Progenitor cell of endocrine pancreas (in vitro differentiated cells): ENCODE data around the gene MSX2. TPM values are rescaled to one million over a fixed set of nuclear protein-coding genes. Genes with fewer than 3 reads are reported as not detected.

Experiments used
- DNase-seq: peaks from one replicate; pipeline ENCODE4 v3.0.0; 2021; ENCODE audit warnings: low spot score; ENCODE audit not compliant: unreplicated experiment
- H3K27ac Mint-ChIP-seq: 2 replicates; pipeline ENCODE4 v1.8.0; 2021; ENCODE audit warnings: mild to moderate bottlenecking, moderate library complexity, mixed read lengths
- H3K27me3 Mint-ChIP-seq: 2 replicates; pipeline ENCODE4 v1.8.0; 2021; ENCODE audit warnings: mixed read lengths
- H3K36me3 Mint-ChIP-seq: 2 replicates; pipeline ENCODE4 v1.8.0; 2022; ENCODE audit warnings: mixed read lengths; ENCODE audit not compliant: insufficient read depth
- H3K4me1 Mint-ChIP-seq: 2 replicates; pipeline ENCODE4 v1.8.0; 2021; ENCODE audit warnings: low read depth, mixed read lengths
- H3K4me3 Mint-ChIP-seq: 2 replicates; pipeline ENCODE4 v1.8.0; 2021; ENCODE audit warnings: low read depth, mild to moderate bottlenecking, moderate library complexity, mixed read lengths
- H3K9me3 Mint-ChIP-seq: 2 replicates; pipeline ENCODE4 v1.8.0; 2021; ENCODE audit warnings: low read depth, mixed read lengths
- total RNA-seq: library from RNA; stranded (reverse); gene quantifications from 2 replicates; pipeline ENCODE4 v1.2.1, GENCODE V29; 2021
- TF ChIP-seq, protein P1 (sequence below): fragments of 200-600 bp; sonication (generic); IDR thresholded peaks from one replicate; pipeline ENCODE4 v1.5.0; 2021; ENCODE audit warnings: antibody characterized with exemption, mild to moderate bottlenecking; ENCODE audit not compliant: unreplicated experiment

MSX2 gene
- total RNA-seq, 1 donor from 2014 or later, result 5.8 TPM

DNA sequence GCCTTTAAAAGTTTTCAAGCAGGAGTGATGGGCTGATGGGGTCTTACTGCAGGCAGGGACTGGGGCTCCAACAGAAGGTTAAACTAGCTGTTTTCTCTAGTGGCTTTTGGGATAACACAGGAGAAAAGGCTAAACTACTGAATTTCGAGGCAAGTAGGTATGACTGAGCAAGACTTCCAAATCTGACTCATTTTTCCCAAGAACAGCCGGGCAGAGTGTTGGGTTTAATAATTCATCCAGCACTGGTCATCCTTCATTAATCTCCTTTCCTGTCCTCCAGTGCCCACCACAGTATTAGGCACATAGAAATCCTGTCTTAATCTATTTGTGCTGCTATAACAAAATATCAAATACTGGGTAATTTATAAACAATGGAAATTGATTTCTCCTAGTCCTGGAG is 20.5 kb downstream of the MSX2 start:
- Mint-ChIP-seq H3K4me3 (no peak overlapping the region), H3K4me1 (no peaks in the 10 kb centered on the region), H3K27ac (no peak overlapping the region), H3K27me3 (peaks cover 70% of the 10 kb centered on the region), H3K9me3 (peaks cover 3% of the 10 kb centered on the region), H3K36me3 (peaks cover 1% of the 10 kb centered on the region)
- no peak for DNase-seq
- TF ChIP-seq, protein P1, sequence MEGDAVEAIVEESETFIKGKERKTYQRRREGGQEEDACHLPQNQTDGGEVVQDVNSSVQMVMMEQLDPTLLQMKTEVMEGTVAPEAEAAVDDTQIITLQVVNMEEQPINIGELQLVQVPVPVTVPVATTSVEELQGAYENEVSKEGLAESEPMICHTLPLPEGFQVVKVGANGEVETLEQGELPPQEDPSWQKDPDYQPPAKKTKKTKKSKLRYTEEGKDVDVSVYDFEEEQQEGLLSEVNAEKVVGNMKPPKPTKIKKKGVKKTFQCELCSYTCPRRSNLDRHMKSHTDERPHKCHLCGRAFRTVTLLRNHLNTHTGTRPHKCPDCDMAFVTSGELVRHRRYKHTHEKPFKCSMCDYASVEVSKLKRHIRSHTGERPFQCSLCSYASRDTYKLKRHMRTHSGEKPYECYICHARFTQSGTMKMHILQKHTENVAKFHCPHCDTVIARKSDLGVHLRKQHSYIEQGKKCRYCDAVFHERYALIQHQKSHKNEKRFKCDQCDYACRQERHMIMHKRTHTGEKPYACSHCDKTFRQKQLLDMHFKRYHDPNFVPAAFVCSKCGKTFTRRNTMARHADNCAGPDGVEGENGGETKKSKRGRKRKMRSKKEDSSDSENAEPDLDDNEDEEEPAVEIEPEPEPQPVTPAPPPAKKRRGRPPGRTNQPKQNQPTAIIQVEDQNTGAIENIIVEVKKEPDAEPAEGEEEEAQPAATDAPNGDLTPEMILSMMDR, result no peak

DNA sequence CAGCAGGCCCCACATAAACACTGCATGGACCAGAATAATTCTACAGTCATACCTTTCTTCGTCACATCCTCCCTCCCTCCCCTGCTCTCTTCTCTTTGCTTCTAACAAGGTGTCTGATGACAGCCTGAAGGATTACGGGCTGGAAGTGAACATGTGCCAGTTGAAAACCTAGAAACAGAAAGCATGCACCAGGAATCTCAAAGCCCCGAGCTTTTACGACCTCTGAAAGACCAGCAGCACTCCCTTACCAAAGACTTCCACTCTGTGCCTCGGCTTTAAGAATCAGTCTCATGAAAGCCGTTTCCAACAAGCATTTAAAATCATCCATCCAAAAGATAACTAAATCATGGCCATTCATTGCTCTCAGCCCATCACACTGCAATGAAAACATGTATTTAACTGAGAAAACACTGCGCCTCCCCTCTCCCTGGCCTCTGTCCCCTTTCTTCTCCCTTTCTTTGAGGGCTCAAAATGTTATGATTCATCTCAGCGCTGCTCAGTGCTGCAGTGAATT is 21.3 kb downstream of the MSX2 start:
- peaks cover 1% of the 10 kb centered on the region for H3K36me3 Mint-ChIP-seq
- peaks cover 73% of the 10 kb centered on the region for H3K27me3 Mint-ChIP-seq
- no peak for DNase-seq
- no peak overlapping the region for H3K27ac Mint-ChIP-seq
- TF ChIP-seq, protein P1, result no peak
- H3K4me3 Mint-ChIP-seq, result no peak overlapping the region
- no peaks in the 10 kb centered on the region for H3K4me1 Mint-ChIP-seq
- H3K9me3 Mint-ChIP-seq, result peaks cover 3% of the 10 kb centered on the region

DNA sequence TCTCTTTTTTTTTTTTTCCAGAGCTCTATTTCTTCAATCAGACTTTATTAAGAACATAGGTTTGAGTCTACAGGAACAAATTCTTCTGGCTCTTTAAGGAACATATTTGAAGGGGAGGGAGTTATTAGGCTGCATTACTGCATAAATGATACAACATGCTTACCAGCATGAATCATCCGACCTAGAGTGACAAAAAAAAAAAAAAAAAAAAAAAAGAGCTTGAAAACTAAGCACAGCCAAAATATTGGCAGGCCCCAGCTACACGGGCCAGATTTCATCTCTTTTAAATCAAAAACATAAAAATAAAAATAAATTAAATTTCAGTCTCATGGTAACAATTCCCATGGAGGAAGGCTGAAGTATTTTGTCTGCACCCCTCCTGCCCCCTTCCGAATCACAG is 26.3 kb downstream of the MSX2 start:
- H3K9me3 Mint-ChIP-seq, result no peaks in the 10 kb centered on the region
- no peaks in the 10 kb centered on the region for H3K4me1 Mint-ChIP-seq
- H3K27me3 Mint-ChIP-seq, result peaks cover 64% of the 10 kb centered on the region
- no peak for DNase-seq
- no peak overlapping the region for H3K27ac Mint-ChIP-seq
- TF ChIP-seq, protein P1, result no peak
- H3K4me3 Mint-ChIP-seq, result peak overlapping the region; percentile 57
- H3K36me3 Mint-ChIP-seq, result no peaks in the 10 kb centered on the region

DNA sequence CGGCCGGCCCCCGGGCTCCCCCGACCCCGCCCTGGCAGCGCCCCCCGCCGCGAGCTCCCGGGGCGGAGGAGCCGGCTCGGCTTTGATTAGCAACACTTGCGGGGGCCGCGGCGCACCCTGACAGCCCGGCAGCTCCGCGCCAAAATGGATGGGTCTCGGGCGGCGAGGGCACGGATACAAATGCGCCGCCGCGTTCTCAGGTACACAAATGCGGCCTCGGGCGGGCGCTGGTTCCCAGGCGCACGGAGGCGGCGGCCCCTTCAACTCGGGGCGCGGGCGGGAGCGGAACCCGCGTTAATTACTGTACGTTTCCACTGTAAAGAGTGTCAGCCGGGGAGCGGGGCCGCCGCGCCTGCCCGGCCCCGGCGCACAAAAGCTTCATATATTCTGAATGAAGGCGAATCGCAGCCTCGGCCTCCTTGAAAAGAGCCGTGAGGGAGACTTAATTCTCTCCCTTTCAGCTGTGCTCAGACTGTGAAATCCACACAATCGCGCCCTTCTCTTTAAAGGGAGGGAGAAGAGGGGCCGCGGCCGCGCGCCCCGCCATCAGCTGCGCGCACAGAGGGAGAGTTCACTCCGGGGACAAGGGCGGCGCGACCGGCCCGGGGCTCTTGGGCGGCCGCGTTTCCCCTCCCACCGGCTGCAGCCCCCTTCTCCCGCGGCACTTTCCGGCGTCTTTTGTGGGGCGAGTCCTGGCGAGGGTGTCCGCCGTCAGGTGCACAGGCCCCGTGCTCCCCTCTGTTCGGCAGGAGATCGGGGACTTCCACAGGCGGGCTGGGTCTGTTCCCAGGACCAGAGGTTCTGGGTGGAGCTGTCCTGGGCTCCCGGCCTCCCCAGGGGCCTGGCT is 27.0 kb downstream of the MSX2 start:
- Mint-ChIP-seq H3K27ac (peak overlapping the region; percentile 52), H3K27me3 (peaks cover 58% of the 10 kb centered on the region), H3K4me3 (peak overlapping the region; percentile 78)

DNA sequence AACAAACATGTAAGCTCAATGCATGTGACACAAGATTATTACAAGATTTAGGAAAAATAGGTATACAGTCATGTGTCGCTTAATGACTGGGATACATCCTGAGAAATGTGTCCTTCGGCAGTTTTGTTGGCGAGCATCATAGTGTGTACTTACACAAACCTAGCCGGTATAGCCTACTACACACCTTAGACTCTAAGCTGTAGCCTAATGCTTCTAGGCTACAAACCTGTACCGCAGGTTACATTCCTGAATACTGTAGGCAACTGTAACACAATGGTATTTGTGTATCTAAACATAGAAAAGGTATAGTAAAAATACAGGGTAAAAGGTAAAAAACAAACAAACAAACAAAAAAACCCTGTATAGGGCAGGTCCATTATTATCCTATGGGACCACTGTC is 27.7 kb downstream of the MSX2 start:
- H3K27ac Mint-ChIP-seq, result no peak overlapping the region
- no peaks in the 10 kb centered on the region for H3K9me3 Mint-ChIP-seq
- TF ChIP-seq, protein P1, result no peak
- H3K36me3 Mint-ChIP-seq, result no peaks in the 10 kb centered on the region
- no peak for DNase-seq
- no peaks in the 10 kb centered on the region for H3K4me1 Mint-ChIP-seq
- H3K4me3 Mint-ChIP-seq, result peak overlapping the region; percentile 78
- H3K27me3 Mint-ChIP-seq, result peaks cover 54% of the 10 kb centered on the region

More for the DNA sequence above, 27.0 kb downstream of the MSX2 start:
- Mint-ChIP-seq H3K9me3 (no peaks in the 10 kb centered on the region), H3K36me3 (no peaks in the 10 kb centered on the region), H3K4me1 (no peaks in the 10 kb centered on the region)
- TF ChIP-seq, protein P1, result no peak
- DNase-seq, result peak; percentile 38
